ENCODE measurements around the gene FUT4.
A peak's percentile ranks its signal among the peaks of the same experiment; 100 is the strongest.
"Not testable (repeated sequence)": the region's sequence is repeated elsewhere in the genome, so short reads cannot be mapped to it uniquely, and the experiment has no call there.

The FUT4 gene

GRCh38 chr11:94543695-94544645 is at the start of gene FUT4:
TSS of gene FUT4 (plus strand) at chr11:94543921. CDS start at chr11:94544134, 213 bp downstream.
- DNase-seq = peak; percentile 82

GRCh38 chr11:94494126-94494680 is 49.5 kb upstream of the FUT4 start:
- DNase-seq = peak; percentile 27

GRCh38 chr11:94500181-94500580 is 43.5 kb upstream of the FUT4 start:
- DNase-seq = peak; percentile 56

GRCh38 chr11:94501522-94501921 is 42.2 kb upstream of the FUT4 start:
- DNase-seq = no peak

- peak; percentile 64 for DNase-seq
Observed at GRCh38 chr11:94504689-94505293, 38.9 kb upstream of the FUT4 start.

- not testable (repeated sequence) for DNase-seq
Observed at GRCh38 chr11:94506513-94506912, 37.2 kb upstream of the FUT4 start.

- no peak for DNase-seq
Observed at GRCh38 chr11:94507485-94507884, 36.2 kb upstream of the FUT4 start.

- peak; percentile 18 for DNase-seq
Observed at GRCh38 chr11:94511932-94512781, 31.6 kb upstream of the FUT4 start, which contains the start of gene C11orf97. TSS of gene C11orf97 (plus strand) at chr11:94512461. CDS start at chr11:94512529, 68 bp downstream.

GRCh38 chr11:94513091-94513490 is 30.6 kb upstream of the FUT4 start:
- no peak for DNase-seq

- no peak for DNase-seq
Observed at GRCh38 chr11:94515398-94515797, 28.3 kb upstream of the FUT4 start.

GRCh38 chr11:94516725-94517124 is 27.0 kb upstream of the FUT4 start:
- no peak for DNase-seq

- DNase-seq = no peak
Observed at GRCh38 chr11:94518300-94518699, 25.4 kb upstream of the FUT4 start.

GRCh38 chr11:94519478-94520084 is 24.1 kb upstream of the FUT4 start:
- peak; percentile 42 for DNase-seq

- DNase-seq = peak; percentile 35
Observed at GRCh38 chr11:94521684-94522083, 22.0 kb upstream of the FUT4 start.

- no peak for DNase-seq
Observed at GRCh38 chr11:94524341-94524740, 19.4 kb upstream of the FUT4 start.

GRCh38 chr11:94525546-94526324 is 18.0 kb upstream of the FUT4 start:
- peak; percentile 5 for DNase-seq

- no peak for DNase-seq
Observed at GRCh38 chr11:94526645-94527438, 16.9 kb upstream of the FUT4 start.

- DNase-seq = no peak
Observed at GRCh38 chr11:94528551-94528950, 15.2 kb upstream of the FUT4 start.

- DNase-seq = no peak
Observed at GRCh38 chr11:94532211-94532610, 11.5 kb upstream of the FUT4 start.

- DNase-seq = no peak
Observed at GRCh38 chr11:94533206-94533605, 10.5 kb upstream of the FUT4 start.
